ENCODE results near the gene CLN5.

- no peak for TF ChIP-seq CTCF (IDR thresholded peaks at IDR 0.05)
- no peak for TF ChIP-seq POLR2A (IDR thresholded peaks at IDR 0.05)
- no peak for TF ChIP-seq POLR2AphosphoS5 (IDR thresholded peaks at IDR 0.05)
These were observed 20.7 kb upstream of the CLN5 start for GRCh38 chr13:76971215-76971614.
